ENCODE data around the gene NSMCE1. TPM values are rescaled to one million over a fixed set of nuclear protein-coding genes. Genes with fewer than 3 reads are reported as not detected.

The NSMCE1 gene
- total and polyA plus RNA-seq, 8 donors = 27.6 to 37.9 (median 31.7) TPM

DNA sequence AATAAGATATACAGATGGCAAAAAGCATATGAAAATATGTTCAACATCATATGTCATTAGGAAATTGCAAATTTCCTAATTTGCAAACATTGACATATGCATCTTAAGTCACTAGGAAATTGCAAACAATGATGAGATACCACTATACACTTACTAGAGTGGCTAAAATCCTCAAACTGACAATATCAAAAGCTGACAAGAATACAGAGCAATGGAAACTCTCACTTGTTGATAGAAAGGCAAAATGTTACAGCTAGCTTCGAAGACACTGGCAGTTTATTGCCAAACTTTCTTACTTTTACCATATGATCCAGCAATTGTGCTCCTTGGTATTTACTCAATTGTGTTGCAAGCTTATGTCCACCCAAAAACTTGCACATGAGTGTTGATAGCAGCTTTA, 40.2 kb upstream of the NSMCE1 start:
- H3K36me3 ChIP-seq = no peaks in the 10 kb centered on the region
- H3K9me3 ChIP-seq = no peaks in the 10 kb centered on the region
- H3K4me1 ChIP-seq = peaks cover 0 to 6% (median 3%) of the 10 kb centered on the region in 3 donors
- H3K27me3 ChIP-seq = no peaks in the 10 kb centered on the region
- H3K27ac ChIP-seq = no peak overlapping the region
- no peak for FAIRE-seq
- no peak for ATAC-seq
- TF ChIP-seq, protein P1, sequence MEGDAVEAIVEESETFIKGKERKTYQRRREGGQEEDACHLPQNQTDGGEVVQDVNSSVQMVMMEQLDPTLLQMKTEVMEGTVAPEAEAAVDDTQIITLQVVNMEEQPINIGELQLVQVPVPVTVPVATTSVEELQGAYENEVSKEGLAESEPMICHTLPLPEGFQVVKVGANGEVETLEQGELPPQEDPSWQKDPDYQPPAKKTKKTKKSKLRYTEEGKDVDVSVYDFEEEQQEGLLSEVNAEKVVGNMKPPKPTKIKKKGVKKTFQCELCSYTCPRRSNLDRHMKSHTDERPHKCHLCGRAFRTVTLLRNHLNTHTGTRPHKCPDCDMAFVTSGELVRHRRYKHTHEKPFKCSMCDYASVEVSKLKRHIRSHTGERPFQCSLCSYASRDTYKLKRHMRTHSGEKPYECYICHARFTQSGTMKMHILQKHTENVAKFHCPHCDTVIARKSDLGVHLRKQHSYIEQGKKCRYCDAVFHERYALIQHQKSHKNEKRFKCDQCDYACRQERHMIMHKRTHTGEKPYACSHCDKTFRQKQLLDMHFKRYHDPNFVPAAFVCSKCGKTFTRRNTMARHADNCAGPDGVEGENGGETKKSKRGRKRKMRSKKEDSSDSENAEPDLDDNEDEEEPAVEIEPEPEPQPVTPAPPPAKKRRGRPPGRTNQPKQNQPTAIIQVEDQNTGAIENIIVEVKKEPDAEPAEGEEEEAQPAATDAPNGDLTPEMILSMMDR (IDR thresholded peaks at IDR 0.05) = no peak
- WGBS, 2 donors = 75 to 85% methylated on average over 1 of the region's 1 CpG
- no peak for DNase-seq
- intact Hi-C loops (cut with DNase I) = no loop called here
- no peak overlapping the region for H3K4me3 ChIP-seq

DNA sequence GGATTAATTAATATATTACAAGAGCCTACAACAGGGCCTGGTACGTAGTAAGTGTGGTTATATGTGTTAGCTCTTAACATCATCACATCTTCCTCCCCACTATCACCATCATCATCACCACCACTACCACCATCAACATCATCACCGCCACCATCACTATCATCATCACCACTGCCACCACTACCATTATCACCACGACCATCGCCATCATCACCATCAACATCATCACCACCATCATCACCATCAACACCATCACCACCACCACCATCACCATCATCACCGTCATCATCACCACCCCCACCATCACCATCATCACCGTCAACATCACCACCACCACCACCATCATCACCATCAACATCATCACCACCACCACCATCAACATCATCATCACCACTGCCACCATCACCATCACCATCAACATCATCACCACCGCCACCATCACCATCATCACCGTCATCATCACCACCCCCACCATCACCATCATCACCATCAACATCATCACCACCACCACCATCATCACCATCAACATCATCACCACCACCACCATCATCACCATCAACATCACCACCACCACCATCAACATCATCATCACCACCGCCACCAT, 37.4 kb upstream of the NSMCE1 start:
- Histone ChIP-seq H3K4me3 (no peak overlapping the region), H3K27ac (no peak overlapping the region), H3K27me3 (no peaks in the 10 kb centered on the region), H3K4me1 (no peaks in the 10 kb centered on the region), H3K9me3 (no peaks in the 10 kb centered on the region), H3K36me3 (no peaks in the 10 kb centered on the region)
- no peak for DNase-seq
- intact Hi-C loops (cut with DNase I) = no loop called here
- TF ChIP-seq, protein P1 (IDR thresholded peaks at IDR 0.05) = no peak
- no peak for FAIRE-seq
- 82 to 95% methylated on average over 9 of the region's 9 CpGs for WGBS, 2 donors
- ATAC-seq = no peak

DNA sequence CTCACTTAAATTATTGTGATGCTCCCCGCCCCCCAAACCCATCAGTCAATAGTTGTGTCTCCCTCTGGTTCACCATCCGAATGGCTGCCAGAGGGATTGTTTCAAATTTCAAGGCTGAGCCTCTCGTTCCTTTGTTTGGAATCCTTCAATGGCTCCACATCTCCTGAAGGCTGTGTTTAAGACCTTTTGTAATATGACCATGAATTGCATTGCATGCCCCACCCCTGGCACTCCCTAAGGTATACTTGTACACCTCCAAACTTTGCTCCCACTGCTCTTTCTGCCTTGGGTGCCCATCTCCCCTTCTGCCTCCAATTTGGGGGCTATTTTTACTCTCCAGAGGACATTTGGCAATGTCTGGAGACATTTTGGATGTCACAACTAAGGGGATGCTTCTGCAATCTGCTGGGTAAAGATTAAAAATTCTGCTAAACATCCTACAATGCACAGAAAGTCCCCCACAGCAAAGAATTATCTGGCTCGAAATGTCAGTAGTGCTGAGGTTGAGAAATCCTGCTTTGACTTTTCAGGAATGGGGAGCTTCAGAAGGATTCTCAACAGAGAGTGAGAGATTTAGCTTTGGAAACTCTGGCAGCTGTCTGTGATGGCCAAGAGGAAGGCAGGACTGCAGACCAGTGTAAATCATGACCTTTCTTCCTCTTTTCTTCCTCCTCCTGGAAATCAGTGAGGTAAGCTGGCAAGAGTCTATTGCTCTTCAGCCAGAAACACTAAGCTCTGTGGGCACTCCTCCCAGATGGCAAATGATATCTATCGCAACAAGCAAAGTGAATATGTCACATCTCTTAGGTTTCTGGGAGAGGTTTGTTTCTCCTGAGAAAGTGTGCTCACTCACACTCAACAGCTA, 36.5 kb upstream of the NSMCE1 start:
- WGBS, 2 donors = 40 to 48% methylated on average over 5 of the region's 5 CpGs
- no peak overlapping the region for H3K4me3 ChIP-seq
- no peaks in the 10 kb centered on the region for H3K36me3 ChIP-seq
- no peak overlapping the region for H3K27ac ChIP-seq
- DNase-seq (no peak), ATAC-seq (peak in 2 of 4 donors; percentile 48 to 56), FAIRE-seq (no peak)
- no peaks in the 10 kb centered on the region for H3K27me3 ChIP-seq
- intact Hi-C loops (cut with DNase I) = no loop called here
- no peaks in the 10 kb centered on the region for H3K4me1 ChIP-seq
- no peaks in the 10 kb centered on the region for H3K9me3 ChIP-seq
- TF ChIP-seq, protein P1 (IDR thresholded peaks at IDR 0.05) = no peak

DNA sequence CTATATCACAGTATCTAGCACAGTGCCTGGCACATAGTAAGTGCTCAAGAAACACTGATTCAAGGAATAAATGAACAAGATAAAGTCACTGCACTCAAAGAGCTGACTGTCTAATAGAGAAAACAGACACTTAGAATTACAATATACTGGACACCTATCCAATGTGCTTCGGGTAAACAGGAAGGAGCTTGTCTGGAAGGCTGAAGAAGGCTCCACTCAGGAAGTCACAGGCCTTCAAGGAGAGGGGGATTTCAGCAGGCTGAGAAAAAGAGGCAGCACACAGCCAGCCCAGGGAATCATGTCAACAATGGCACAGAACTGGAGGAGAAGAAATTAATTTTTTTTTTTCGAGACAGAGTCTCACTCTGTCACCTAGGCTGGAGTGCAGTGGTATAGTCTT, 35.5 kb upstream of the NSMCE1 start:
- Histone ChIP-seq H3K36me3 (no peaks in the 10 kb centered on the region), H3K4me3 (no peak overlapping the region), H3K27ac (no peak overlapping the region), H3K27me3 (no peaks in the 10 kb centered on the region), H3K4me1 (no peaks in the 10 kb centered on the region), H3K9me3 (no peaks in the 10 kb centered on the region)
- TF ChIP-seq, protein P1 (IDR thresholded peaks at IDR 0.05) = no peak
- no peak for FAIRE-seq
- 31 to 55% methylated on average over 2 of the region's 2 CpGs for WGBS, 2 donors
- DNase-seq = no peak
- ATAC-seq = no peak
- intact Hi-C loops (cut with DNase I) = no loop called here

Measured in pancreas (tissue), 10 donors.